SK-N-SH (cell line): ENCODE data around the gene ZNF282. TPM values are rescaled to one million over a fixed set of nuclear protein-coding genes. Genes with fewer than 3 reads are reported as not detected.

Source experiments
- CTCF ChIA-PET: fragments of 300-600, 350-600 bp; formaldehyde crosslinking; extraction: SDS; loops from one replicate; lab custom pipeline; 2021; lab: Yijun Ruan, JAX
- POLR2A ChIA-PET: fragments of 350-600 bp; sonication (Branson Sonifier 250); formaldehyde crosslinking; extraction: SDS; loops from one replicate; lab custom pipeline; 2020; ENCODE audit warnings: antibody characterized with exemption, inconsistent platforms; lab: Yijun Ruan, JAX
- DNase-seq: peaks from one replicate; pipeline ENCODE4 v3.0.0; 2012
- H2AFZ ChIP-seq: fragments of 200-600 bp; sonication (generic); 2 replicates; pipeline ENCODE4 v1.8.1; 2016; ENCODE audit warnings: antibody characterized with exemption, mild to moderate bottlenecking, low read depth
- H3F3A ChIP-seq: fragments of 200-600 bp; sonication (generic); replicated peaks from 2 replicates; pipeline ENCODE3; 2016; ENCODE audit warnings: antibody characterized with exemption, mild to moderate bottlenecking; ENCODE audit not compliant: insufficient read depth
- H3K27ac ChIP-seq, 2 experiments: fragments of 200-500 bp in 1 of 2; fragments of 200-600 bp in 1 of 2; sonication (Bioruptor generic) in 1 of 2; sonication (generic), shearing (Covaris generic) in 1 of 2; 2 replicates each; pipeline versions ENCODE4 v1.5.1 to v1.6.1; 2014 to 2016; ENCODE audit warnings: low read depth in 2 of 2, inconsistent platforms in 1 of 2, low read length in 1 of 2, mild to moderate bottlenecking in 1 of 2, mixed read lengths in 1 of 2
- H3K27me3 ChIP-seq: fragments of 200-600 bp; sonication (generic), shearing (Covaris generic); 2 replicates; pipeline ENCODE4 v1.6.1; 2016; ENCODE audit warnings: mixed run types; ENCODE audit not compliant: insufficient read depth
- H3K36me3 ChIP-seq, 2 experiments: fragments of 200-500 bp in 1 of 2; fragments of 200-600 bp in 1 of 2; sonication (Bioruptor generic) in 1 of 2; sonication (generic) in 1 of 2; replicated peaks in 1 of 2; 2 replicates each; pipeline versions ENCODE3 to v1.5.1; 2014 to 2016; ENCODE audit warnings: low read length in 1 of 2, mild to moderate bottlenecking in 1 of 2; ENCODE audit not compliant: insufficient read depth in 2 of 2, control insufficient read depth in 1 of 2
- H3K4me1 ChIP-seq, 2 experiments: fragments of 200-500 bp in 1 of 2; fragments of 200-600 bp in 1 of 2; sonication (Bioruptor generic) in 1 of 2; sonication (generic), shearing (Covaris generic) in 1 of 2; 2 replicates each; pipeline versions ENCODE4 v1.5.1 to v1.6.1; 2014 to 2016; ENCODE audit warnings: low read depth in 1 of 2, low read length in 1 of 2, mixed run types in 1 of 2; ENCODE audit not compliant: insufficient read depth in 2 of 2, control insufficient read depth in 1 of 2
- H3K4me2 ChIP-seq: fragments of 200-600 bp; sonication (generic), shearing (Covaris generic); 2 replicates; pipeline ENCODE4 v1.6.1; 2017; ENCODE audit warnings: mixed run types
- H3K4me3 ChIP-seq, 2 experiments: fragments of 200-500 bp in 1 of 2; fragments of 200-600 bp in 1 of 2; sonication (Bioruptor generic) in 1 of 2; sonication (generic), shearing (Covaris generic) in 1 of 2; 2 replicates each; pipeline versions ENCODE4 v1.5.1 to v1.8.1; 2014 to 2016; ENCODE audit warnings: low read depth in 2 of 2, inconsistent platforms in 1 of 2, low read length in 1 of 2, mild to moderate bottlenecking in 1 of 2, mixed read lengths in 1 of 2, moderate library complexity in 1 of 2
- H3K79me2 ChIP-seq: fragments of 200-600 bp; sonication (generic); 2 replicates; pipeline ENCODE4 v1.8.1; 2017; ENCODE audit warnings: mild to moderate bottlenecking; ENCODE audit not compliant: insufficient read depth
- H3K9ac ChIP-seq: fragments of 200-600 bp; sonication (generic); 2 replicates; pipeline ENCODE4 v1.6.1; 2017; ENCODE audit warnings: mixed run types
- H3K9me2 ChIP-seq: fragments of 200-600 bp; sonication (generic); 2 replicates; pipeline ENCODE4 v1.6.1; 2017; ENCODE audit warnings: mixed run types
- H3K9me3 ChIP-seq: fragments of 200-600 bp; sonication (generic); 2 replicates; pipeline ENCODE4 v1.6.1; 2017; ENCODE audit warnings: mixed run types, mild to moderate bottlenecking, moderate library complexity
- H4K20me1 ChIP-seq: fragments of 200-600 bp; sonication (generic); 2 replicates; pipeline ENCODE4 v1.6.1; 2017; ENCODE audit warnings: mild to moderate bottlenecking, mixed run types; ENCODE audit not compliant: insufficient read depth
- ELF1 ChIP-seq: IDR thresholded peaks from 2 replicates; pipeline ENCODE4 v1.4.0; 2012
- EZH2phosphoT487 ChIP-seq: fragments of 200-600 bp; sonication (generic); IDR thresholded peaks from 2 replicates; pipeline ENCODE4 v1.6.1; 2017; ENCODE audit warnings: low read depth, mixed run types, mild to moderate bottlenecking, antibody characterized with exemption, moderate library complexity, borderline replicate concordance
- FOXM1 ChIP-seq: IDR thresholded peaks from 2 replicates; pipeline ENCODE4 v1.4.0; 2012; ENCODE audit warnings: low read depth, mild to moderate bottlenecking
- GABPA ChIP-seq: IDR thresholded peaks from 2 replicates; pipeline ENCODE4 v1.4.0; 2012; ENCODE audit warnings: low read depth, mild to moderate bottlenecking
- GATA2 ChIP-seq: sonication (generic); formaldehyde crosslinking; IDR thresholded peaks from 2 replicates; pipeline ENCODE4 v1.5.0; 2020; ENCODE audit warnings: mild to moderate bottlenecking, missing genetic modification reagents
- NFIC ChIP-seq: IDR thresholded peaks from 2 replicates; pipeline ENCODE4 v1.4.0; 2012; ENCODE audit warnings: borderline replicate concordance
- WGBS: methylation state at CpG from one replicate; pipeline ENCODE4 v1.1.6; 2017; ENCODE audit warnings: low lambda C conversion rate; 5-methylcytosine and 5-hydroxymethylcytosine counted together
- polyA plus RNA-seq, 3 experiments: library from polyadenylated mRNA; depleted of rRNA; stranded (reverse); fragments of >200 nt; gene quantifications; 2 replicates each; pipeline ENCODE4 v1.2.3, GENCODE V29; 2012
- TF ChIP-seq, protein P1 (sequence below): fragments of 150-350 bp; IDR thresholded peaks from 2 replicates; pipeline ENCODE4 v1.6.1; 2017; ENCODE audit warnings: antibody characterized with exemption, low read length, low read depth, borderline replicate concordance
- TF ChIP-seq, protein P2 (sequence below): IDR thresholded peaks from 2 replicates; pipeline ENCODE4 v1.6.1; 2012; ENCODE audit warnings: mild to moderate bottlenecking, low read depth, low read length, moderate library complexity
- TF ChIP-seq, protein P3 (sequence below): IDR thresholded peaks from 2 replicates; pipeline ENCODE4 v1.4.0; 2012; ENCODE audit warnings: low read depth
- TF ChIP-seq, protein P4 (sequence below): IDR thresholded peaks from 2 replicates; pipeline ENCODE4 v1.4.0; 2012; ENCODE audit warnings: low read depth, borderline replicate concordance

The ZNF282 gene
- polyA plus RNA-seq, 1 of the 3 experiments (the other 2 are of a cell fraction): 17.9 TPM

DNA sequence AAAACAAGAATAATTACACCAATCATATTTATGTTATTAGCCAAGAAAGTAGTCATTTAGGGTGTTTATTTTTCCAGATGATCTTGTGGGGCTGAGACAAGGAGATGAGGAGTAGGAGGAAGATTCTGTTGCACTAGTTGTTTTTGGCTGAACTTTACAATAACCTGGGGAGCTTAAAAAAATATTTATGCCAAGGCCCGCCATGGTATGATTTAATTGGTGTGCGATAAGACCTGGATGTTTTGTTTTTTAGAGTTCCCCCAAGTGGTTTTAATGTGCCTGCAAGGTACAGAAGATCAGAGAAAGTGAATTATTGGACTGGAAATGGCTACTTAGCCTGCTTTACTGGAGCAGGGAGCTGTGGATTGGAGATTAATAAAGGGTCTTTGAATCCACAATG, 7.1 kb upstream of the ZNF282 start:
- POLR2A ChIA-PET: interaction anchor here (1.0 kb wide), 1 partner anchor 42 kb away, joined by 4 read pairs; no protein-coding TSS in a partner anchor
- CTCF ChIA-PET: interaction anchor here (0.6 to 2.2 kb wide), 6 partner anchors 9 to 62 kb away, joined by 3 to 12 read pairs (median 4); partner anchors contain the start of genes ZNF398 and ZNF425
- Histone ChIP-seq H2AFZ (no peak overlapping the region; the same call in 1 of the 2 replicates), H3K4me3 (no peak overlapping the region), H3K27me3 (no peaks in the 10 kb centered on the region; the same call in 1 of the 2 replicates), H3K4me2 (no peak overlapping the region), H3K9me3 (no peaks in the 10 kb centered on the region), H3K27ac (peak overlapping the region in 1 of 2 experiments; percentile 23; a peak in 1 of 4 replicates), H3K4me1 (peaks cover 0 to 7% of the 10 kb centered on the region in 2 experiments; a peak in 1 of 4 replicates), H3K9ac (no peak overlapping the region), H3K9me2 (no peaks in the 10 kb centered on the region), H4K20me1 (no peaks in the 10 kb centered on the region), H3K36me3 (no peaks in the 10 kb centered on the region), H3K79me2 (no peaks in the 10 kb centered on the region), H3F3A (peaks cover 11% of the 10 kb centered on the region)
- DNase-seq: peak; percentile 42
- 36% methylated on average over 2 of the region's 2 CpGs for WGBS
- 0 out of 2 replicates have a peak, but pooled peaks have one; percentile 15 for TF ChIP-seq GATA2
- TF ChIP-seq FOXM1: no peak
- TF ChIP-seq, protein P1, sequence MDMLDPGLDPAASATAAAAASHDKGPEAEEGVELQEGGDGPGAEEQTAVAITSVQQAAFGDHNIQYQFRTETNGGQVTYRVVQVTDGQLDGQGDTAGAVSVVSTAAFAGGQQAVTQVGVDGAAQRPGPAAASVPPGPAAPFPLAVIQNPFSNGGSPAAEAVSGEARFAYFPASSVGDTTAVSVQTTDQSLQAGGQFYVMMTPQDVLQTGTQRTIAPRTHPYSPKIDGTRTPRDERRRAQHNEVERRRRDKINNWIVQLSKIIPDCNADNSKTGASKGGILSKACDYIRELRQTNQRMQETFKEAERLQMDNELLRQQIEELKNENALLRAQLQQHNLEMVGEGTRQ: no peak

DNA sequence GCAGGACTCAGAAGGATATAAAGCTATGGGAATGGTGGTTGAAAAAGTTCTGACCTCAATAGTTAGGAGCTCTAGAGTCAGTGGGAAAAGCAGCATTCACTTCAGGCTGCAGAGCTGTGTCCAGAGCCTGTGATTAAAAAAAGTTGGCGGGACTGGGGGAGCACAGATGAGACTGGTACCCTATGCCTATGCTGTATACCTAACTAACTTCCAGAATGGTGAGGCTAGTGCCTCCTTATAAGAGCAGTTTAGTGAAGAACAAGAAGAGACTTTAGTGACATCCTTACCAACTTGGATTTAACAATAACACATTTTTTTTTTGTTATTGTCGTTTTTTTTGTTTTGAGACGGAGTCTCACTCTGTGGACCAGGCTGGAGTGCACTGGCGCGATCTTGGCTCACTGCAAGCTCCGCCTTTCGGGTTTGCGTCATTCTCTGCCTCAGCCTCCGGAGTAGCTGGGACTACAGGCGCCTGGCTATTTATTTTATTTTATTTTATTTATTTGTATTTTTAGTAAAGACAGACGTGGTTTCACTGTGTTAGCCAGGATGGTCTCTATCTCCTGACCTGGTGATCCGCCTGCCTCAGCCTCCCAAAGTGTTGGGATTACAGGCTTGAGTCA, 6.6 kb upstream of the ZNF282 start:
- POLR2A ChIA-PET: interaction anchor here (1.0 kb wide), 1 partner anchor 42 kb away, joined by 4 read pairs; no protein-coding TSS in a partner anchor
- CTCF ChIA-PET: interaction anchor here (0.6 to 2.2 kb wide), 6 partner anchors 10 to 62 kb away, joined by 3 to 12 read pairs (median 4); partner anchors contain the start of genes ZNF398 and ZNF425
- H4K20me1 ChIP-seq: no peaks in the 10 kb centered on the region

More for the DNA sequence above, 6.6 kb upstream of the ZNF282 start:
- Histone ChIP-seq H3K9ac (no peak overlapping the region), H3K4me2 (peak overlapping the region; percentile 38; the same call in 1 of the 2 replicates), H3K4me1 (peaks cover 0 to 7% of the 10 kb centered on the region in 2 experiments; a peak in 1 of 4 replicates), H3K27me3 (no peaks in the 10 kb centered on the region; the same call in 1 of the 2 replicates), H3K4me3 (no peak overlapping the region), H3K27ac (peak overlapping the region in 1 of 2 experiments; percentile 23; a peak in 2 of 4 replicates), H2AFZ (no peak overlapping the region; the same call in 1 of the 2 replicates), H3K79me2 (no peaks in the 10 kb centered on the region), H3K9me2 (no peaks in the 10 kb centered on the region), H3K36me3 (no peaks in the 10 kb centered on the region), H3K9me3 (no peaks in the 10 kb centered on the region), H3F3A (peaks cover 11% of the 10 kb centered on the region)
- TF ChIP-seq NFIC (no peak), GABPA (no peak), EZH2phosphoT487 (no peak), ELF1 (no peak)
- TF ChIP-seq, protein P2, sequence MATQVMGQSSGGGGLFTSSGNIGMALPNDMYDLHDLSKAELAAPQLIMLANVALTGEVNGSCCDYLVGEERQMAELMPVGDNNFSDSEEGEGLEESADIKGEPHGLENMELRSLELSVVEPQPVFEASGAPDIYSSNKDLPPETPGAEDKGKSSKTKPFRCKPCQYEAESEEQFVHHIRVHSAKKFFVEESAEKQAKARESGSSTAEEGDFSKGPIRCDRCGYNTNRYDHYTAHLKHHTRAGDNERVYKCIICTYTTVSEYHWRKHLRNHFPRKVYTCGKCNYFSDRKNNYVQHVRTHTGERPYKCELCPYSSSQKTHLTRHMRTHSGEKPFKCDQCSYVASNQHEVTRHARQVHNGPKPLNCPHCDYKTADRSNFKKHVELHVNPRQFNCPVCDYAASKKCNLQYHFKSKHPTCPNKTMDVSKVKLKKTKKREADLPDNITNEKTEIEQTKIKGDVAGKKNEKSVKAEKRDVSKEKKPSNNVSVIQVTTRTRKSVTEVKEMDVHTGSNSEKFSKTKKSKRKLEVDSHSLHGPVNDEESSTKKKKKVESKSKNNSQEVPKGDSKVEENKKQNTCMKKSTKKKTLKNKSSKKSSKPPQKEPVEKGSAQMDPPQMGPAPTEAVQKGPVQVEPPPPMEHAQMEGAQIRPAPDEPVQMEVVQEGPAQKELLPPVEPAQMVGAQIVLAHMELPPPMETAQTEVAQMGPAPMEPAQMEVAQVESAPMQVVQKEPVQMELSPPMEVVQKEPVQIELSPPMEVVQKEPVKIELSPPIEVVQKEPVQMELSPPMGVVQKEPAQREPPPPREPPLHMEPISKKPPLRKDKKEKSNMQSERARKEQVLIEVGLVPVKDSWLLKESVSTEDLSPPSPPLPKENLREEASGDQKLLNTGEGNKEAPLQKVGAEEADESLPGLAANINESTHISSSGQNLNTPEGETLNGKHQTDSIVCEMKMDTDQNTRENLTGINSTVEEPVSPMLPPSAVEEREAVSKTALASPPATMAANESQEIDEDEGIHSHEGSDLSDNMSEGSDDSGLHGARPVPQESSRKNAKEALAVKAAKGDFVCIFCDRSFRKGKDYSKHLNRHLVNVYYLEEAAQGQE: no peak
- TF ChIP-seq, protein P3, sequence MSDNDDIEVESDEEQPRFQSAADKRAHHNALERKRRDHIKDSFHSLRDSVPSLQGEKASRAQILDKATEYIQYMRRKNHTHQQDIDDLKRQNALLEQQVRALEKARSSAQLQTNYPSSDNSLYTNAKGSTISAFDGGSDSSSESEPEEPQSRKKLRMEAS: no peak
- TF ChIP-seq, protein P4, sequence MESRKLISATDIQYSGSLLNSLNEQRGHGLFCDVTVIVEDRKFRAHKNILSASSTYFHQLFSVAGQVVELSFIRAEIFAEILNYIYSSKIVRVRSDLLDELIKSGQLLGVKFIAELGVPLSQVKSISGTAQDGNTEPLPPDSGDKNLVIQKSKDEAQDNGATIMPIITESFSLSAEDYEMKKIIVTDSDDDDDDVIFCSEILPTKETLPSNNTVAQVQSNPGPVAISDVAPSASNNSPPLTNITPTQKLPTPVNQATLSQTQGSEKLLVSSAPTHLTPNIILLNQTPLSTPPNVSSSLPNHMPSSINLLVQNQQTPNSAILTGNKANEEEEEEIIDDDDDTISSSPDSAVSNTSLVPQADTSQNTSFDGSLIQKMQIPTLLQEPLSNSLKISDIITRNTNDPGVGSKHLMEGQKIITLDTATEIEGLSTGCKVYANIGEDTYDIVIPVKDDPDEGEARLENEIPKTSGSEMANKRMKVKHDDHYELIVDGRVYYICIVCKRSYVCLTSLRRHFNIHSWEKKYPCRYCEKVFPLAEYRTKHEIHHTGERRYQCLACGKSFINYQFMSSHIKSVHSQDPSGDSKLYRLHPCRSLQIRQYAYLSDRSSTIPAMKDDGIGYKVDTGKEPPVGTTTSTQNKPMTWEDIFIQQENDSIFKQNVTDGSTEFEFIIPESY: no peak
- DNase-seq: peak; percentile 48
- WGBS: 24% methylated on average over 12 of the region's 12 CpGs
